ENCODE data around the gene ALG9.

DNA sequence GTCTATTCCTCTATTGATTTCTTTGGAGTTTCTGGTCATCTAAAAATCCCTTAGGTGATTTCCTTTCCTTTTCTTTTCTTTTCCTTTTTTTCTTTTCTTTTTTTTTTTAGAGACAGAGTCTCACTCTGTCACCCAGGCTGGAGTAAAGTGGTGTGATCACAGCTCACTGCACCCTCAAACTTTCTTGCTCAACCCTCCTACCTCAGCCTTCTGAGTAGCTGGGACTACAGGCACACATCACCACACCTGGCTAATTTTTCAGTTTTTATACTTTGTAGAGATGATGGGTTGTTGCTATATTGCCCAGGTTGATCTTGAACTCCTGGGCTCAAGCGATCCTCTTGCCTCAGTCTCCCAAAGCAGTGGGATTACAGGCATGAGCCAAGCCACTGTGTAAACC lies 45.4 kb upstream of the ALG9 start:
- TF ChIP-seq ZBTB33 (IDR thresholded peaks at IDR 0.05) (no peak), KLF5 (IDR thresholded peaks at IDR 0.05; ENCODE audit: partially characterized antibody) (no peak), NRF1 (conservative IDR thresholded peaks at IDR 0.05; ENCODE audit: low read depth, low read length) (no peak), TAF1 (IDR thresholded peaks at IDR 0.05; ENCODE audit: borderline replicate concordance, low read depth, low read length) (no peak), CTCF (IDR thresholded peaks at IDR 0.05 in 2 of 3, conservative IDR thresholded peaks at IDR 0.05 in 1 of 3; ENCODE audit: control insufficient read depth in 2 of 3, extremely low read depth in 1 of 3, insufficient read depth in 1 of 3, low read depth in 3 of 3, low read length in 3 of 3) (no peak), POLR2AphosphoS5 (IDR thresholded peaks at IDR 0.05; ENCODE audit: low read length) (no peak)

Data from GM12878 (cell line).